Lower lobe of right lung (tissue), 2 donors: Measurements from ENCODE around the gene KCTD13. TPM values are rescaled to one million over a fixed set of nuclear protein-coding genes. Genes with fewer than 3 reads are reported as not detected.

Source experiments
- ATAC-seq, 2 donors: fragments of 200-7000 bp; cut with Tn5 transposase; one replicate each; pipeline ENCODE4 v1.9.1; 2020 to 2022; ENCODE audit warnings: mild to moderate bottlenecking in 2 of 2, moderate library complexity in 2 of 2
- DNase-seq: peaks from one replicate; pipeline ENCODE4 v3.0.0-alpha.2; 2020
- H3K27ac ChIP-seq: fragments of 200-600 bp; one replicate; pipeline ENCODE4 v1.8.0; 2022
- H3K27me3 ChIP-seq: fragments of 200-600 bp; one replicate; pipeline ENCODE4 v1.8.0; 2022; ENCODE audit warnings: low read depth
- H3K36me3 ChIP-seq: fragments of 200-600 bp; one replicate; pipeline ENCODE4 v1.8.0; 2022; ENCODE audit warnings: mild to moderate bottlenecking
- H3K4me1 ChIP-seq: fragments of 200-600 bp; one replicate; pipeline ENCODE4 v1.8.0; 2022
- H3K4me3 ChIP-seq: fragments of 200-600 bp; one replicate; pipeline ENCODE4 v1.8.0; 2022; ENCODE audit warnings: mild to moderate bottlenecking
- H3K9me3 ChIP-seq: fragments of 200-600 bp; one replicate; pipeline ENCODE4 v1.8.0; 2022
- intact Hi-C: fragments of 100-400 bp; cut with DNase I; formaldehyde crosslinking; loops from one replicate; pipeline ENCODE4 v1.11.0; 2022
- total RNA-seq: library from RNA; stranded (reverse); fragmentation: NEBNext Ultra II Directional; extraction: Animal tissue kit (Norgen Biotek cat#: 25700); gene quantifications from one replicate; pipeline ENCODE4 v1.2.1, GENCODE V29; 2021
- TF ChIP-seq, protein P1 (sequence below): fragments of 200-600 bp; IDR thresholded peaks from one replicate; pipeline ENCODE4 v1.8.0; 2022; ENCODE audit warnings: antibody characterized with exemption, mild to moderate bottlenecking
- donor health status: DM: no; HTN: yes; CAD: no; lungs with severe emphysema.

Gene KCTD13
- total RNA-seq, 1 donor from 2014 or later, result 22.3 TPM

DNA sequence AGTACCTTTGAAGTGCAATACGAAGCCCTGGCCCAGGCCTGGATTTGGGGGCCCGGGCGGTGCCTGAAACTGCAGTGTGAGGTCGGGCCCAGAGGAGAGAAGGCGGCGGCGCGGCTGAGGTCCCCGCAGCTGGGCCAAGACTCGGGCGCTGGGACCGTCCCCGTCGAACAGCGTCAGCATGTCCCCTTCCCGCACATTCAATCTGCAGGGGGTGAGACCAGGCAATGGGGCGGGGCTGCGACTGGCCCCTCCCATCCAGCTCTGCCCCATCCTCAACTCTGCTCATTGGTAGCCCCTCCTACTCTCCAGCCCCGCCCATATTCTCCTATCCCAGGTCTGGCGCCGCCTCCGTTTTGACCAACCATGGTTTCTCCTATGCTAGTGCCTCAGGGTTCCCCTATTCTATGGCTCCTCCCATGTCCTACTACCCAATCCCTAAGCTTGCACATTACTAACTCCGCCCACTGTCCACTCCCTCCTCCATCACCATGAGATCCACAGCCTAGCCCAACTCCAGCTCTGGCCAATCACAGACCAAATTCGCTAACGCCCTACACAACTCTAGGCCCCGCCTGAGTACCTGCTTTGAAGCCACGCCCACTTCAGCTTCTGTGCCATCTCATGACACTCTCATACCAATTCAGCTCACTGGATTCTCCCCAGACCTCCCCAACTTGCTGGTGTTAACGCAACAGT is 48.6 kb downstream of the KCTD13 start:
- peak; percentile 77 to 84 for ATAC-seq
- DNase-seq, result peak; percentile 81
- Histone ChIP-seq H3K27me3 (peaks cover 36% of the 10 kb centered on the region), H3K27ac (no peak overlapping the region), H3K4me3 (peak overlapping the region; percentile 39), H3K9me3 (no peaks in the 10 kb centered on the region), H3K36me3 (no peaks in the 10 kb centered on the region), H3K4me1 (peaks cover 12% of the 10 kb centered on the region)
- TF ChIP-seq, protein P1, sequence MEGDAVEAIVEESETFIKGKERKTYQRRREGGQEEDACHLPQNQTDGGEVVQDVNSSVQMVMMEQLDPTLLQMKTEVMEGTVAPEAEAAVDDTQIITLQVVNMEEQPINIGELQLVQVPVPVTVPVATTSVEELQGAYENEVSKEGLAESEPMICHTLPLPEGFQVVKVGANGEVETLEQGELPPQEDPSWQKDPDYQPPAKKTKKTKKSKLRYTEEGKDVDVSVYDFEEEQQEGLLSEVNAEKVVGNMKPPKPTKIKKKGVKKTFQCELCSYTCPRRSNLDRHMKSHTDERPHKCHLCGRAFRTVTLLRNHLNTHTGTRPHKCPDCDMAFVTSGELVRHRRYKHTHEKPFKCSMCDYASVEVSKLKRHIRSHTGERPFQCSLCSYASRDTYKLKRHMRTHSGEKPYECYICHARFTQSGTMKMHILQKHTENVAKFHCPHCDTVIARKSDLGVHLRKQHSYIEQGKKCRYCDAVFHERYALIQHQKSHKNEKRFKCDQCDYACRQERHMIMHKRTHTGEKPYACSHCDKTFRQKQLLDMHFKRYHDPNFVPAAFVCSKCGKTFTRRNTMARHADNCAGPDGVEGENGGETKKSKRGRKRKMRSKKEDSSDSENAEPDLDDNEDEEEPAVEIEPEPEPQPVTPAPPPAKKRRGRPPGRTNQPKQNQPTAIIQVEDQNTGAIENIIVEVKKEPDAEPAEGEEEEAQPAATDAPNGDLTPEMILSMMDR, result no peak
- intact Hi-C loops, result no loop called here

DNA sequence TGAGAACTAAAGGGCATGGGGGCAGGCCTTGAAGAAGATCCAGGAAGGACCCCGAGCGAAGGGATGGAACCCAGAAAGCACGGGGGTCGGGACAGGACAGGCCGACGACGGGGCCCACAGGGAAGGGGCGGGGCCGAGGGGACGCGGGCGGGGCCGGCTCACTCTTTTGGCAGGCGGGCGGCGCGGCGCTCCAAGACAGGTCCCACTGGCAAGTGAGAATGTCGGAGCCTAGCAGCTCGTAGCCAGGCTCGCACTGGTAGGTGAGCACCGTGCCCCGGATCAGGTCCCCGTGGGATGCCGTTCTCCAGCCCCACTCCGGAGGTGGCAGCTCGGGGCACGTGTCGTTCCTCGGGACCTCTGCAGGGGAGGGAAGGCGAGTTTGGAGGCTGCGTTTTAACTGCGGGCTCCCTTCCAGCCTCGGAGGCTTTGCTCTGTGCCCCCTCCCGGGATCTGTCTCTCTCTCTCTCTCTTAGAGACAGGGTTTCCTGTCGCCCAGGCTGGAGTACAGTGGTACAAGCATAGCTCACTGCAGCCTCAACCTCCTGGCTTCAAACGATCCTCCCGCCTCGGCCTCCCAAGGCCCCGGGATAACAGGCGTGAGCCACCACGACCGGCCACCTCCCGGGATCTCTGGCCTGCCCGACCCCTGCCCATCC is 49.3 kb downstream of the KCTD13 start:
- intact Hi-C loops, result no loop called here
- ATAC-seq, result peak in 1 of 2 donors; percentile 55

DNA sequence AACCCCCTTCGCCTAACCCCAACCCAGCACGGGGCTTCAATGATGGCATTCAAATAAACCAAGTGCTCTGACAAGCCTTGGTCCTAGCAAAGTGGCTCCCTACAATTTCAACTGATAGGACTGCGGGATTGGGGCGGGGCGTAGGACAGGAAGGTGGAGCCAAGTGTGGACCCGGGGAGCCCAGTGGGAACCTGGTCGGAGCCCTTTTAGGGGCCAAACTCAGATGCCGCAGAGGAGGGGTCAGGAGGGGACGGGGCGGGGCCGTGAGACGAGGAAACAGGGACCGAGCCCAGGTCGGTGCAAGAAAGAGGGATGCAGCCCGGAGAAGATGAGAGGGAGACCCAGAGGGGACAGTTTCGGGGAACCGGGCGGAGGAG is 49.8 kb downstream of the KCTD13 start:
- peak overlapping the region; percentile 39 for H3K4me3 ChIP-seq
- H3K27ac ChIP-seq, result no peak overlapping the region
- no peaks in the 10 kb centered on the region for H3K9me3 ChIP-seq
- intact Hi-C loops, result no loop called here
- H3K36me3 ChIP-seq, result no peaks in the 10 kb centered on the region
- DNase-seq, result no peak
- H3K27me3 ChIP-seq, result peaks cover 36% of the 10 kb centered on the region
- peaks cover 12% of the 10 kb centered on the region for H3K4me1 ChIP-seq
- peak in 1 of 2 donors; percentile 17 for ATAC-seq
- TF ChIP-seq, protein P1, result no peak

More for the DNA sequence above, 49.3 kb downstream of the KCTD13 start:
- no peak for DNase-seq
- Histone ChIP-seq H3K36me3 (no peaks in the 10 kb centered on the region), H3K27ac (no peak overlapping the region), H3K27me3 (peaks cover 36% of the 10 kb centered on the region), H3K4me1 (peaks cover 12% of the 10 kb centered on the region), H3K9me3 (no peaks in the 10 kb centered on the region), H3K4me3 (peak overlapping the region; percentile 39)
- TF ChIP-seq, protein P1, result no peak

DNA sequence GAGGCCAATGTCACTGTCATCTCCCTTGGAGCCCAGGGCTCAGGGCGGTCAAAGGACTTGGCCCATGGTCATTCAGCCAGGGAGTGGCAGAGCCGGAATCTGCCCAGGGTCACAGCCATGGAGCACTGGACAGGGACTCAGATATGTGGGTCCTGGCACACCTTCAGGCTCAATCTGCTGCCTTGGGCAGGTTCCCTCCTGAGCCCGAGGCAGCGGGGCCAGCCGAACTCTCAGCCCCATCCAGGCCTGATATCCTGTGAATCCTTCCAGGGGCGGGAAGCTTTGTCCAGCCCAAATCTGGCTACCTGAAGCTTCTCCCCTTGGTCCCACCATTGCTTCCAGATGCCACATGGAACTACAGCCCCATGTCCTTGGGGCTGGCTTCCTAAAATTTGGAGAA is 50.8 kb downstream of the KCTD13 start:
- TF ChIP-seq, protein P1, result no peak

DNA sequence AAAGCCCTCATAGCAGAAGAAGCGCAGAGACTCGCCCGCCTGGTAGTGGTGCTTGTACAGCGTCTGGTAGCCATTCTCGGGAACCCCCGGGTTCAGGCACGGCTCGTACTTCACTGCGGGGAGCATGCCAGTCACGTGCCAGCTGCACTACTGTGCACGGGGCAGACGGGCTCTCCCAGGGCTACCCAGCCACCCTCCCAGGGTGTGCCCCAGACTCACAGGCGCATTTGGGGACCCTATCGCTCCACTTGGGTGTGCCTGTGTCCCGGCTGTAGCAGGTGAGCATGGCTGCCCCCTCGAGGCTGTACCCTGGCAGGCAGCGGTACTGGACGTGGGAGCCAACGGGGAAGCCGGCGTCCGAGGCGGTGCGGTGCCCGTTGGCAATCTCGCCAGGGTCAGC is 52.7 kb downstream of the KCTD13 start:
- ATAC-seq (no peak), DNase-seq (no peak)
- intact Hi-C loops, result no loop called here
- H3K27ac ChIP-seq, result no peak overlapping the region
- H3K9me3 ChIP-seq, result no peaks in the 10 kb centered on the region
- no peak overlapping the region for H3K4me3 ChIP-seq
- peaks cover 30% of the 10 kb centered on the region for H3K27me3 ChIP-seq
- no peaks in the 10 kb centered on the region for H3K36me3 ChIP-seq
- peaks cover 12% of the 10 kb centered on the region for H3K4me1 ChIP-seq
- TF ChIP-seq, protein P1, result no peak

More for the DNA sequence above, 50.8 kb downstream of the KCTD13 start:
- Histone ChIP-seq H3K27ac (no peak overlapping the region), H3K4me1 (peaks cover 12% of the 10 kb centered on the region), H3K27me3 (peaks cover 36% of the 10 kb centered on the region), H3K4me3 (no peak overlapping the region), H3K36me3 (no peaks in the 10 kb centered on the region), H3K9me3 (no peaks in the 10 kb centered on the region)
- intact Hi-C loops, result no loop called here
- no peak for ATAC-seq
- DNase-seq, result no peak
